IPS-NIHi11 (cell line): ENCODE results near the gene DARS2.
"Not testable (repeated sequence)": the region's sequence is repeated elsewhere in the genome, so short reads cannot be mapped to it uniquely, and the experiment has no call there.

ENCODE experiments used
- DNase-seq: peaks from one replicate; pipeline ENCODE4 v3.0.0; 2012; ENCODE audit warnings: mixed read lengths, low spot score

DARS2 gene, protein sequence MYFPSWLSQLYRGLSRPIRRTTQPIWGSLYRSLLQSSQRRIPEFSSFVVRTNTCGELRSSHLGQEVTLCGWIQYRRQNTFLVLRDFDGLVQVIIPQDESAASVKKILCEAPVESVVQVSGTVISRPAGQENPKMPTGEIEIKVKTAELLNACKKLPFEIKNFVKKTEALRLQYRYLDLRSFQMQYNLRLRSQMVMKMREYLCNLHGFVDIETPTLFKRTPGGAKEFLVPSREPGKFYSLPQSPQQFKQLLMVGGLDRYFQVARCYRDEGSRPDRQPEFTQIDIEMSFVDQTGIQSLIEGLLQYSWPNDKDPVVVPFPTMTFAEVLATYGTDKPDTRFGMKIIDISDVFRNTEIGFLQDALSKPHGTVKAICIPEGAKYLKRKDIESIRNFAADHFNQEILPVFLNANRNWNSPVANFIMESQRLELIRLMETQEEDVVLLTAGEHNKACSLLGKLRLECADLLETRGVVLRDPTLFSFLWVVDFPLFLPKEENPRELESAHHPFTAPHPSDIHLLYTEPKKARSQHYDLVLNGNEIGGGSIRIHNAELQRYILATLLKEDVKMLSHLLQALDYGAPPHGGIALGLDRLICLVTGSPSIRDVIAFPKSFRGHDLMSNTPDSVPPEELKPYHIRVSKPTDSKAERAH

GRCh38 chr1:173824315-173825081 is at the start of gene DARS2, which contains the start of gene CENPL:
Gene DARS2 (plus strand): TSS chr1:173824673. CDS start chr1:173825230, 557 bp downstream.
Gene CENPL (minus strand): TSS chr1:173824883. CDS start chr1:173811299, 13,584 bp downstream.
- peak; percentile 93 for DNase-seq

DNA sequence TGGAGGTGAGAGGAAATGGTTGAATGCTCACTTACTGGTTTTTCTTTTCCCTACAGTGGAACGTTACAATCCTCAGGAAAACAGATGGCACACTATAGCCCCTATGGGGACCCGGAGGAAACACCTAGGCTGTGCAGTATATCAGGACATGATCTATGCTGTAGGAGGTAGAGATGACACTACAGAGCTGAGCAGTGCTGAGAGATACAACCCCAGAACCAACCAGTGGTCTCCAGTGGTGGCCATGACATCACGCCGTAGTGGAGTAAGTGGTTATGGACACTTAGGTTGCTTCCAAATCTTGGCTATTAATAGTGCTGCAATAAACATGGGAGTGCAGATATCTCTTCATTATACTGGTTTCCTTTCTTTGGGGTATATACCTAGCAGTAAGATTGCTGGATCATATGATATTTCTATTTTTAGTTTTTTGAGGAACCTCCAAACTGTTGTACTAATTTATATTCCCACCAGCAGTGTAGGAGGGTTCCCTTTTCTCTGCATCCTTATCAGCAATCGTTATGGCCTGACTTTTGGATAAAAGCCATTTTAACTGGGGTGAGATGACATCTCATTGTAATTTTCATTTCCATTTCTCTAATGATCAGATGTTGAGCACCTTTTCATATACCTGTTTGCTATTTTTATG is 48.8 kb upstream of the DARS2 start:
- DNase-seq, result no peak

DNA sequence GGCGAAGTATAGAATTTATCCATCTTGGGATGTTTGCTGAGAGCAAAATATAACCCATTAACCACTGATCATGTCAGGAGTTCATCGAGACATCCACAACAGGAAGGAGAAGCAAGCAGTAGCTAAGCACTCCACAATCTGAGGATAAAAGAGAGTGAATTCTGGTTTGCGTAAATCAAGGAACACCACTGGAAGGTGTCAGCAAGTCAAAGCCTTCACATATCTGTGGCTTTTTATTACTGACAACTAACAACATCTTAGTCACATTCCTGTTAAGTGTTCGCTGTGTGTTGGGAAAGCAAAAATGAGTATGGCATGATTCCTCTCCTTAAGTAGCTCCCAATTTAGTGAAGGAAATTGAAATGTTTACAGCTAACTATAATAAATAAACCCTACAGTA is 44.5 kb upstream of the DARS2 start:
- DNase-seq, result no peak

DNA sequence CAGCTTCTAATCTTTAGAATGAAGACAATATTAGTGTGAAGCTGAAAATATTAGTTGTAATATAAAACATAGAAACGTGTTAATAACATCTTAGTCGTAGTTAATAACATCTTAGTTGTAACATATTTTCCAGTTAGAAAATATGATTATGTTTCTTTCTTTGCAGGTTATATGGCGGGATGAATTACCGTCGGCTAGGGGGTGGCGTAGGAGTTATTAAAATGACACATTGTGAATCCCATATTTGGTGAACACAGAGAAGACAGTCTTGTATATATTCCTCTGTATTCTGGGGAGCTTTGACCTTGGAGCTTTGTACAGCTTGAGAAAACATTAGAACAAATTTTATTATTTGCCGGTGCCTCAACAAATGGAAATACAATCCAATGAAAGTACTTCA is 39.5 kb upstream of the DARS2 start:
- no peak for DNase-seq

DNA sequence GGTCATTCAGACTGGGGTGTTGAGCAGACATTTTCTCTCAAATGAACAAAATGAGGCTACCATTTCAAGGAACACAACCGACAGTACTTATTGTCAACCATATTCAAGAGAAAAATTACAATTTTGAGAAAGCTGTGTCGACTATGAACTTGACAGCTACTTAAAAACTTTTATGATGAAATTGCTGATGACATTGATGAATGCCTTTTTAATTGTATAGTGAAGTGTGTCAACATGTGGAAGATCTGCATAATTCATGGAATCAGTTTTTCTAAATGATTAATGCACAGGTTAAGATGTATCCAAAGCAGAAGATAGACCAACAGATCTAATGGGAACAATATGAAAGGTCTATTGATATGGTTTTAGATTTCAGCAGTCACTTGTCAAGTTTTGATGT is 34.6 kb upstream of the DARS2 start:
- no peak for DNase-seq

- DNase-seq, result no peak
Observed at GRCh38 chr1:173798078-173798477, 26.4 kb upstream of the DARS2 start.

GRCh38 chr1:173799995-173800394 is 24.5 kb upstream of the DARS2 start:
- not testable (repeated sequence) for DNase-seq

DNA sequence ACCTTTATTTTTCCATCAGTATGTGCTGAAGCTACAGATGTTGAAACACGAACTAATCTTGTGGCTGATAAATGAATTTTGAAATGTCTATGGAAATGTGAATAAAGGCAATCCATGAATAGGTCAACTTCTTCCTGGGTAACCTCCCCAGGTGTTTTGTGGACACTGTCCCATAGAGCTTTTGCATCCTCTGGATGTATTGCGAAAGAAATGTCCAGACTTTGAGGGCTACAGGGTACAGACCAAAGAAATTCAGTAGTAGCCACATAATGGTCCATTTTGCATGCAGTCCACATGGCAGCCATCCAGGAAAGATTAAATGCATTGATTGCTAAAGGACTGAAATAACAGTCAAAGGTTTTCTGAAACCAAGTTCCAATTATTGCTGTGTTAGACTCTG is 21.5 kb upstream of the DARS2 start:
- DNase-seq, result no peak

GRCh38 chr1:173813654-173814053 is 10.8 kb upstream of the DARS2 start:
- not testable (repeated sequence) for DNase-seq

- no peak for DNase-seq
Observed at GRCh38 chr1:173818459-173818858, 6.0 kb upstream of the DARS2 start.

GRCh38 chr1:173821680-173822079 is 2.8 kb upstream of the DARS2 start:
- no peak for DNase-seq

DNA sequence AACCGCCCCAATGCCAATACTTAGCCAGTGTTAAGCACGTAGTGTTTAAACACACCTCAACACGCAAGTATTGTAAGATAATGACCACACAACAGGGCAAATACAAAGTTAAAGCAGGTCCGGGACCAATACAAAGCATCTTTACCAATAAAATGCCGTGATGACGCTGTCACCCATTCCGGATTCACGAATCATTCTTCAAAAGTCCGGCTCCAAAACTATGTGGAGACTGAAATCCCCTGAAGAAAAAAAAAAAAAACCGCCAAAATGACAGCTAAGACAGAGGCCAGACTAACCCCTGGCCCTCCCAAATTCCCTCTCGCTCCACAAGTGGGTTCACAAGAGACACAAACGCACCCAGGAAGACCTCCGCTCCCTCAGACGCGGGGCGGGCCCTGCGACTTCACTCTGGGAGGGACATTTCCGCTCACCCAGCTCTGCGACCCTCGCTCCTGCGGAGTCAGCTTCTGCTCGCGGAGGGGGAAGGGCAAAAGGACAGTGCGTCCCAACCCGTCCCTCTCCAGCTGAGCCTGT is 625 bp upstream of the DARS2 start:
- no peak for DNase-seq

- no peak for DNase-seq
Observed at GRCh38 chr1:173827611-173828010, 3.1 kb downstream of the DARS2 start.

DNA sequence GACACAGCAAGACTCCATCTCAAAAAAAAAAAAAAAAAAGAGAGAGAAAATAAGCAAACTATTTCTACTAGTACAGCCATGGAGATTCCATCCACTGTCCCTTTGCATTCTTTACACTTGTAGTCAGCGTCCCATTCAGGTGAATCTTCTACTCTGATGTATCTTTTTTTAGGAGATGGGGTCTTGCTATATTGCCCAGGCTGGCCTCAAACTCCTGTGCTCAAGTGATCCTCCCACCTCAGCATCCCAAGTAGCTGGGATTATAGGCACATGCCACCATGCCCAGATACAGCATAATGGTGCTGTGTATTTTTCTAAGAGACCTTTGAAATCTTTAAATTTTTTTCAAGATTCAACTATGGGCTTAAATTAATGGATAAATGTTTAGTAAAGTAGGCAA is 8.3 kb downstream of the DARS2 start:
- DNase-seq, result no peak

GRCh38 chr1:173852105-173852504 is 27.6 kb downstream of the DARS2 start:
- no peak for DNase-seq

- peak; percentile 37 for DNase-seq
Observed at GRCh38 chr1:173853074-173853473, 28.6 kb downstream of the DARS2 start.

GRCh38 chr1:173856014-173856413 is 31.5 kb downstream of the DARS2 start:
- no peak for DNase-seq

- no peak for DNase-seq
Observed at GRCh38 chr1:173856903-173857302, 32.4 kb downstream of the DARS2 start.

DNA sequence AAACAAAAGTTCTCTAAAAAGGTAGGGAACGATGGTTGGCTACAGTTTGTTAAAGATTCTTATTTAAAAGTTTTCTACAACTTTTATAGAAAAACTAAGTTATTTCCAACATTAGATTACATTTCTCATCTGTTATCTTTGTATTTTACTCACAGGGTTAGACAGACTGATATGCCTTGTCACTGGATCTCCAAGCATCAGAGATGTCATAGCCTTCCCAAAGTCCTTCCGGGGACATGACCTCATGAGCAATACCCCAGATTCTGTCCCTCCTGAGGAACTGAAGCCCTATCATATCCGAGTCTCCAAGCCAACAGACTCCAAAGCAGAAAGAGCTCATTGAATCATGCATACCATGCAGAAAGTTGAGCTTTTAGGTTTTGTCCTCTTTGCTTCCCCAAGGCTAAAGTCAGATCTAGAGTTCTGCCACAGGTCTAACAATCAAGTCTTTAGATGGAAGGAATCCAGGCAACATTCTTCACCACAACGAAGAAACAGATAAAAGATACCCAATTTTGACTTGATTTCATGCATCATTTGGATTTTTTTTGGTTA is 33.0 kb downstream of the DARS2 start:
- no peak for DNase-seq

- DNase-seq, result not testable (repeated sequence)
Observed at GRCh38 chr1:173859547-173859946, 35.1 kb downstream of the DARS2 start.

- no peak for DNase-seq
Observed at GRCh38 chr1:173860065-173860464, 35.6 kb downstream of the DARS2 start.

GRCh38 chr1:173861731-173862145 is 37.3 kb downstream of the DARS2 start:
- DNase-seq, result no peak
